HG03460 (cell line): ENCODE measurements around the gene ITIH5.

Experiments
- ATAC-seq: cut with Tn5 transposase; IDR thresholded peaks from one replicate; pipeline ENCODE4 v1.9.1; 2021; ENCODE audit not compliant: unreplicated experiment

Gene ITIH5

GRCh38 chr10:7635408-7636125 is 31.2 kb downstream of the ITIH5 start:
- no peak for ATAC-seq

GRCh38 chr10:7634142-7634894 is 32.4 kb downstream of the ITIH5 start:
- ATAC-seq: no peak

GRCh38 chr10:7626283-7626682 is 40.5 kb downstream of the ITIH5 start:
- ATAC-seq: no peak

- no peak for ATAC-seq
These were observed 40.9 kb downstream of the ITIH5 start for GRCh38 chr10:7625836-7626235.

GRCh38 chr10:7625009-7625408 is 41.8 kb downstream of the ITIH5 start:
- ATAC-seq: no peak

DNA sequence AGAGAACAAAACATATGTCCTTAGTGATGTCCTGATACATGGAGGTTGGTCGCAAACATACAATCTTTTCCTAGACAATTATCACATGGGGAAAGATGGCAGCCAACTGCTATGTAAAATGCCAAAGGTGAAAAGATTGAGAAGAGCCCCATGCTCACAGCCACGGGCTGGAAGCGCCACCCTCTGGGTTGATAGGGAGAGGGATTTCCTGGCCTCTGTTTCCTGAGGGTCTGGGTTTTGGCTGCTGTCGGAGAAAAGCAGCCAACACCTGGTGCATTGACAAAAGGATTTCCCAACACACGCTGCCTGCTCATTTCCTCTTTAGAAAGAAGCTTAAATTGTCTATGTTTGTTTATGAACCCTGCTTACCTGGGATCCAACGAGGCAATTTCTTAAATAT is 43.8 kb downstream of the ITIH5 start:
- ATAC-seq: no peak

- ATAC-seq: no peak
These were observed 48.3 kb downstream of the ITIH5 start for GRCh38 chr10:7618461-7618860.

GRCh38 chr10:7611909-7612308 is 54.9 kb downstream of the ITIH5 start:
- ATAC-seq: no peak

GRCh38 chr10:7610651-7611389 is 55.9 kb downstream of the ITIH5 start:
- ATAC-seq: no peak

DNA sequence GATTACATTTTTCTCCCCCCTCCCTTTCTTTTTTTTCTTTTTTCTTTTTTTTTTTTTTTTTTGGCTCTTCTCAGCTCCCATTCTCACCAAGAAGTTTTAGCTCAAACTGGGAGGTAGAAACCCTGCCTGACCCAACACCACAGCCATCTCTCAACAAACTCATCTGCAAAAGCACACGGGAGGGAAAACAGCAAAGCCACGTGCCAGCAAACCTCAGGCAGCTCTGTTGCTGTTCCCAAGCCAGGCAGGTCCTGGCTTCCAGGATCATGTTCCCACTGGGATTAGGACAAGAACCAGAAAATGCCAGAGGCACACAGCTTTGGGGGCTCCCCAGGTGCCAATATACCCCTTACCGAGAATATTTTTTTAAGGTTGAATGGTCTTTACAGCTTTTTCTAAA is 56.7 kb downstream of the ITIH5 start:
- no peak for ATAC-seq

DNA sequence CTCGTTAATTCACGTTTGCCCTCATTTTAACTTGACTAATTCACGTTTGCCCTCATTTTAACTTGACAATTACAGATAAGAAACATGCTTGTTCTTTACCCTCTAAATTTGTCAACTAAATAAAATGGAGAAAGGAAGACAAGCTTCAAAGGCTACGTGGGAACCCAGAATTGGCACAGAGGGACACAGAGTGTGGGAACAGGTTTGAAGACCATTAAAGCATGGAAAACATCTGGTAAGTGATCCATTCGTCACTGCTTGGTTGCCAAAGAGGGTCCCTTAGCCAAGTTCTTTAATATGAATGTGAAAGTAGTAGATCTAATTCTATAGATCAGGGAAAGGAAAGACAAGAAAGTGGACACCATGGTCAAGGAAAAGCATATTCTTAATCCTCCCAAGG is 57.2 kb downstream of the ITIH5 start:
- no peak for ATAC-seq

DNA sequence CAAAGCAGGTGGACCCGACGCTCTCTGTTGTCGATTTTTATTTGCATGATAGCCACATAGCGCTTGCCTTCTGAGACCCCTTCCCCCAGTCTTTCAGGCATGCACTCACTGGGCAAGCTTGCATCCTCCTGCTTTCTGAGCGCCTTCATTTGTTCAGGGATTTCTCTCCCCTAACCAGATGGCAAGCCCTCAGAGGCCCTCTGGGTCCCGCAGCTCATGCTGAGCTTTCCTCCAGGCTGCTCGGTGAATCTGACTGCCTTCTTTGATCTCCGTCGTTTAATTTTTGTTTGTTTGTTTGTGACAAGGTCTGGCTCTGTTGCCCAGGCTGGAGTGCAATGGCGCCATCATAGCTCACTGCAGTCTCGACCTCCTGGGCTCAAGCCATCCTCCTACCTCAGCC is 58.8 kb downstream of the ITIH5 start:
- ATAC-seq: no peak

DNA sequence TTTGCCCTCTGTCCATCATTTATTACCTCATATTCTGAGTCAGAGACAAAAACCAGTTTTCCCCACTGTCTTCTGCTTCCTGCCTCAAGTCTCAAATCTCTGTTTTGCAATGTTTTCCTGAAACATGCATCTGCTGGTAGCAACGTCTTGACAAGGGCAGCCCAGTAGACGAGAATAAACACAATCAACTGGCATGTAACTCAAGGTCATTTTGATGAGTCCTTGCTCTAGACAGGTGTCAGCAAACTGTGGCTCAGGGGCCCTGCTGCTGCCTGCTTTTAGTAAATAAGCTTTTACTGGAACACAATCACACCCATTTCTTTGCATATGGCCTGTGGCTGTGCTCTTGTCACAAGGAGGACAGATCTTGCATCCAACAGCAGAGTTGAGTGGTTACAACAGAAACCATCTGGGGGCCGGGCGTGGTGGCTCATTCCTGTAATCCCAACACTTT is 59.8 kb downstream of the ITIH5 start:
- ATAC-seq: no peak

GRCh38 chr10:7605565-7606295 is 61.0 kb downstream of the ITIH5 start:
- no peak for ATAC-seq

- ATAC-seq: no peak
These were observed 65.6 kb downstream of the ITIH5 start for GRCh38 chr10:7601023-7601656.

DNA sequence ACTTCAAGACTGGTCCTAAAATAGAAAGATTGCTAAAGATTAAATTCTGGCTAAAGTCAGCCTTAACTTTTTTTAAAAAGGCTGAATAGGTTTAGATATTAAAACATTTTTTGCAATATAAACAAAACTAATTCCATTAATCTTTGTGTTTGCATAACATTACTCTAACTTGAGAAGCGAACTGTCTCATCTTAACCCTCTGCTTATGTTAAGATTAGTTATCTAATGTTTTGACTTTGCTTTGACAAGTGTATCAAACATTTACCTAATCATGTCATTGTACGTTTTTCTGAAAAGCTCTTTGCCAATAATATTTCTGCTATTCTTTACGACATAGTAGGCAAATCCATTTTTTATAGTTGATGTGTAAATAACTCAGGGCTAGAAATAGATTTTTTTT is 68.0 kb downstream of the ITIH5 start:
- ATAC-seq: no peak

DNA sequence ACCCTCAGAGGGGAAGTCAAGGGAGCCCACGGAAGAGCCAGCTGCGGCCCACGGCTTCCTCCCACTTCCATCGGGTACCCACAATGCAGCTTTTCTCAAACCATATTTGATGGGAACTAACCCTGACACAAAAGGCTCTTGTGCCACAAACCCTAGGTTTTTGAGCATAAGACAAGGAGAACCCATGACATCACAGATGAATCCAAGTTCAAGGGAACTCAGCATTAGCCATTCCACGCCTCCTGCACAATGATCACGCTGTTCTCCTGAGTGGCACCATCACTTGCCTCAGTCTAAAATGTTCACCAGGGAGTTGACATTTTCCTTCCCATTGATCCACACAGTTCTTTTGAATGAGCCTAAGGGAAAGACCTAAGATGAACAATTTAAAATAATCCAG is 70.4 kb downstream of the ITIH5 start:
- ATAC-seq: no peak

DNA sequence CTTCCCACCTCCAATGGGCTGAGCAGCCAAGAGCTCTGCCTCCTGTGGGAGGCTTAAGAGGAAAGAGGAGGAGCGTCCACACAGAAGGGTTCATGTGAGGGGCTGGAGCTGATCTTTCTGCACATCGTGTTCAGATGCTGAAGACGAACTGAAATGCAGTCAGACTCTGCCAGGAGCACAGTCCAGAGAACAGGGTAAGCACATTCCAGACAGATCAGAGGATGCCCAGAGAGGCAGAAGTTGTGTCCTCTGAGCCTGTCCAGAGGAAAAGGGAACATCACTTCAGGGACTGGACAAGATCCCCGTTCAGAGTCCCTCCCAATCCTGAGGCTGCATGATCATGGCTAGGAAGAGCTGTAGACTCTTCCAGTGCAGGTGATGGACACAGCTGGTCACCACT is 72.9 kb downstream of the ITIH5 start:
- no peak for ATAC-seq

- no peak for ATAC-seq
These were observed 73.7 kb downstream of the ITIH5 start for GRCh38 chr10:7593063-7593462.

- no peak for ATAC-seq
These were observed 74.1 kb downstream of the ITIH5 start for GRCh38 chr10:7592627-7593026.

- no peak for ATAC-seq
These were observed 76.5 kb downstream of the ITIH5 start for GRCh38 chr10:7590271-7590670.
